K562 (cell line): Measurements from ENCODE around the gene BTF3L4. TPM values are rescaled to one million over a fixed set of nuclear protein-coding genes. Genes with fewer than 3 reads are reported as not detected.

ENCODE experiments used
- ATAC-seq: fragments of 200-7000 bp; cut with Tn5 transposase; 3 replicates; pipeline ENCODE4 v1.9.1; 2020; ENCODE audit warnings: moderate library complexity
- BruUV-seq: library from RNA; stranded (reverse); fragments of 400-500 nt; replicated peaks from 2 replicates; lab custom pipeline; 2021; lab: Mats Ljungman, UMichigan
- CTCF ChIA-PET: fragments of 300-600 bp; formaldehyde crosslinking; extraction: SDS; loops from one replicate; lab custom pipeline; 2021; ENCODE audit warnings: low intra/inter-chr PET ratio; lab: Yijun Ruan, JAX
- POLR2A ChIA-PET: fragments of 300-600, 350-650 bp; sonication (Branson Sonifier 250); formaldehyde crosslinking; extraction: SDS; loops from one replicate; lab custom pipeline; 2021; ENCODE audit warnings: antibody characterized with exemption, inconsistent platforms; lab: Yijun Ruan, JAX
- DNase-seq, 4 experiments: peaks; one replicate each; pipeline versions ENCODE4 v3.0.0 to v3.0.0-alpha.2; 2011 to 2018; ENCODE audit warnings: low spot score in 3 of 4, mixed read lengths in 3 of 4; ENCODE audit errors: extremely low read depth in 1 of 4
- FAIRE-seq: peaks from 2 replicates; lab custom pipeline; 2011; peaks lifted over from hg19 to GRCh38; lab: Jason Lieb, UNC
- H2AFZ ChIP-seq: 2 replicates; pipeline ENCODE4 v1.6.0; 2011; ENCODE audit warnings: low read depth, low read length, control low read depth, inconsistent platforms
- H3K27ac ChIP-seq: fragments of 200-600 bp; 3 replicates; pipeline ENCODE4 v1.8.0; 2011; ENCODE audit warnings: low read depth, mild to moderate bottlenecking, control low read depth, inconsistent platforms, low read length, moderate library complexity, mixed read lengths; ENCODE audit errors: extremely low read depth
- H3K27me3 ChIP-seq, 2 experiments: fragments of 300-600 bp in 1 of 2; 2 replicates in 1 of 2; 3 replicates in 1 of 2; pipeline versions ENCODE4 v1.6.0 to v1.8.0; 2011; ENCODE audit warnings: inconsistent platforms in 2 of 2, low read length in 2 of 2, mild to moderate bottlenecking in 1 of 2, mixed read lengths in 1 of 2, moderate library complexity in 1 of 2; ENCODE audit not compliant: control insufficient read depth in 2 of 2, insufficient read depth in 2 of 2
- H3K36me3 ChIP-seq: fragments of 300-600 bp; 3 replicates; pipeline ENCODE4 v1.8.0; 2011; ENCODE audit warnings: mild to moderate bottlenecking, low read length, inconsistent platforms; ENCODE audit not compliant: control insufficient read depth, insufficient read depth
- H3K4me1 ChIP-seq, 2 experiments: fragments of 200-600 bp in 1 of 2; replicated peaks in 1 of 2; 2 replicates in 1 of 2; 3 replicates in 1 of 2; pipeline versions ENCODE4 v1.5.1 to v1.8.0; 2011; ENCODE audit warnings: inconsistent platforms in 2 of 2, low read length in 2 of 2, mild to moderate bottlenecking in 1 of 2, mixed read lengths in 1 of 2, moderate library complexity in 1 of 2; ENCODE audit not compliant: control insufficient read depth in 2 of 2, insufficient read depth in 2 of 2
- H3K4me2 ChIP-seq: 2 replicates; pipeline ENCODE4 v1.6.1; 2011; ENCODE audit warnings: low read length, control low read depth, inconsistent platforms, mixed read lengths; ENCODE audit not compliant: insufficient read depth
- H3K4me3 ChIP-seq: fragments of 200-600 bp; sonication (generic), shearing (Covaris generic); 2 replicates; pipeline ENCODE4 v1.5.1; 2016; ENCODE audit warnings: control low read depth, inconsistent platforms
- H3K79me2 ChIP-seq: fragments of 200-600 bp; 3 replicates; pipeline ENCODE4 v1.8.0; 2011; ENCODE audit warnings: low read length, inconsistent platforms; ENCODE audit not compliant: control insufficient read depth, insufficient read depth
- H3K9ac ChIP-seq, 2 experiments: 2 replicates each; pipeline versions ENCODE4 v1.6.0 to v1.6.1; 2011; ENCODE audit warnings: low read depth in 2 of 2, low read length in 2 of 2, control low read depth in 1 of 2, inconsistent platforms in 1 of 2, mild to moderate bottlenecking in 1 of 2, mixed read lengths in 1 of 2; ENCODE audit not compliant: insufficient read depth in 1 of 2
- H3K9me1 ChIP-seq: one replicate; pipeline ENCODE4 v1.6.0; 2011; ENCODE audit warnings: inconsistent platforms, mild to moderate bottlenecking, low read length, moderate library complexity; ENCODE audit not compliant: control insufficient read depth, insufficient read depth
- H3K9me3 ChIP-seq: replicated peaks from 2 replicates; pipeline ENCODE4 v1.5.1; 2011; ENCODE audit warnings: low read depth, low read length, inconsistent platforms; ENCODE audit not compliant: control insufficient read depth, insufficient read depth
- H4K20me1 ChIP-seq: replicated peaks from 2 replicates; pipeline ENCODE4 v1.6.1; 2011; ENCODE audit warnings: low read length, inconsistent platforms, mixed read lengths; ENCODE audit not compliant: control insufficient read depth, insufficient read depth
- BACH1 ChIP-seq: fragments of 200-800 bp; sonication (Bioruptor generic); IDR thresholded peaks from 2 replicates; pipeline ENCODE4 v1.6.1; 2016; ENCODE audit warnings: missing genetic modification characterization, missing compliant biosample characterization
- BRCA1 ChIP-seq, 2 experiments: fragments of 450-650 bp in 1 of 2; sonication (generic) in 1 of 2; formaldehyde crosslinking in 1 of 2; IDR thresholded peaks; 2 replicates each; pipeline versions ENCODE4 v1.5.0 to v1.6.1; 2017 to 2020; ENCODE audit warnings: mild to moderate bottlenecking in 1 of 2, missing genetic modification reagents in 1 of 2
- CEBPG ChIP-seq, 3 experiments: fragments of 200-800 bp in 1 of 3; sonication (Bioruptor generic) in 1 of 3; sonication (generic) in 1 of 3; formaldehyde crosslinking in 1 of 3; IDR thresholded peaks in 2 of 3; conservative IDR thresholded peaks in 1 of 3; 2 replicates each; pipeline versions ENCODE4 v1.6.1 to v1.8.0; 2016 to 2022; ENCODE audit warnings: missing compliant biosample characterization in 2 of 3, missing genetic modification characterization in 2 of 3, mild to moderate bottlenecking in 1 of 3, missing genetic modification reagents in 1 of 3
- DACH1 ChIP-seq: fragments of 450-650 bp; IDR thresholded peaks from 2 replicates; pipeline ENCODE4 v1.6.1; 2018; ENCODE audit not compliant: partially characterized antibody
- ESRRA ChIP-seq: fragments of 450-650 bp; IDR thresholded peaks from 2 replicates; pipeline ENCODE4 v1.6.1; 2014; ENCODE audit warnings: low read depth, mild to moderate bottlenecking, moderate library complexity, borderline replicate concordance
- ESRRB ChIP-seq: fragments of 250-450 bp; sonication (Bioruptor Pico); IDR thresholded peaks from 2 replicates; pipeline ENCODE4 v1.5.0; 2020; ENCODE audit warnings: mild to moderate bottlenecking, moderate library complexity, borderline replicate concordance
- FOSL1 ChIP-seq: fragments of 200-800 bp; sonication (Bioruptor generic); conservative IDR thresholded peaks from 2 replicates; pipeline ENCODE4 v1.6.1; 2016; ENCODE audit warnings: missing genetic modification characterization, missing compliant biosample characterization
- MEIS2 ChIP-seq: fragments of 450-650 bp; IDR thresholded peaks from 2 replicates; pipeline ENCODE4 v1.6.1; 2014; ENCODE audit warnings: mild to moderate bottlenecking; ENCODE audit not compliant: partially characterized antibody
- NCOR1 ChIP-seq: fragments of 450-650 bp; IDR thresholded peaks from 2 replicates; pipeline ENCODE4 v1.6.1; 2016; ENCODE audit warnings: mild to moderate bottlenecking, moderate library complexity
- NR4A1 ChIP-seq, 2 experiments: fragments of 250-450 bp in 1 of 2; fragments of 450-650 bp in 1 of 2; sonication (Bioruptor Pico) in 1 of 2; IDR thresholded peaks; 2 replicates each; pipeline versions ENCODE4 v1.4.0 to v1.6.1; 2016 to 2020; ENCODE audit warnings: mild to moderate bottlenecking in 2 of 2, missing compliant biosample characterization in 1 of 2, missing genetic modification characterization in 1 of 2, moderate library complexity in 1 of 2
- OTX1 ChIP-seq: fragments of 450-650 bp; formaldehyde crosslinking; IDR thresholded peaks from 2 replicates; pipeline ENCODE4 v1.4.0; 2022; ENCODE audit warnings: mild to moderate bottlenecking
- PHB2 ChIP-seq: fragments of 450-650 bp; IDR thresholded peaks from 2 replicates; pipeline ENCODE4 v1.6.1; 2017; ENCODE audit warnings: low read depth
- SETDB1 ChIP-seq: IDR thresholded peaks from one replicate; pipeline ENCODE4 v1.6.1; 2012; ENCODE audit warnings: low read length, control low read depth, inconsistent platforms
- SMARCB1 ChIP-seq: IDR thresholded peaks from 2 replicates; pipeline ENCODE4 v1.6.1; 2011; ENCODE audit warnings: improper control_type of control experiment, low read depth; ENCODE audit not compliant: insufficient read length
- STAG1 ChIP-seq: sonication (generic); formaldehyde crosslinking; IDR thresholded peaks from 2 replicates; pipeline ENCODE4 v1.5.0; 2020; ENCODE audit warnings: missing genetic modification reagents, borderline replicate concordance
- TRIM28 ChIP-seq: fragments of 450-650 bp; IDR thresholded peaks from 2 replicates; pipeline ENCODE4 v1.6.1; 2017
- ZKSCAN3 ChIP-seq: fragments of 250-450 bp; sonication (Bioruptor Pico); IDR thresholded peaks from 2 replicates; pipeline ENCODE4 v1.4.0; 2020
- ZNF24 ChIP-seq: fragments of 450-650 bp; IDR thresholded peaks from 2 replicates; pipeline ENCODE4 v1.6.1; 2016
- WGBS: fragments of 100-300 bp; shearing (Covaris generic); methylation state at CpG from one replicate; pipeline ENCODE4 v1.1.6; 2016; ENCODE audit warnings: low coverage, mixed read lengths; ENCODE audit not compliant: insufficient coverage; ENCODE audit errors: missing lambda C conversion rate; 5-methylcytosine and 5-hydroxymethylcytosine counted together
- in situ Hi-C: fragments of 300-500 bp; cut with MboI; formaldehyde crosslinking; loops from 4 replicates; pipeline ENCODE4 v1.15.0; 2018; ENCODE audit warnings: inconsistent platforms, mixed read lengths
- intact Hi-C: fragments of 100-400 bp; cut with micrococcal nuclease; formaldehyde crosslinking; loops from 2 replicates; pipeline ENCODE4 v1.14.2; 2022
- polyA plus RNA-seq, 8 experiments: library from polyadenylated mRNA; depleted of rRNA in 4 of 8; stranded (reverse) in 5 of 8; unstranded in 3 of 8; fragments of >200 nt; fragmentation: Nextera tagmentation in 2 of 8; fragmentation: Illumina TruSeq in 1 of 8; extraction: Ambion mirVana in 2 of 8; extraction: Trizol in 1 of 8; gene quantifications; 2 replicates each; pipeline versions ENCODE4 v1.2.1 to v1.2.3, GENCODE V29; 2011 to 2014; ENCODE audit warnings: inconsistent platforms in 1 of 8, missing spikeins in 1 of 8
- total RNA-seq, 7 experiments: library from RNA; depleted of rRNA in 6 of 7; stranded (reverse); fragments of >200 nt in 6 of 7; fragmentation: Illumina TruSeq in 2 of 7; extraction: Trizol in 2 of 7; gene quantifications; 2 replicates each; pipeline versions ENCODE4 v1.2.1 to v1.2.3, GENCODE V29; 2011 to 2021; ENCODE audit warnings: low replicate concordance in 1 of 7
- TF ChIP-seq, protein P1 (sequence below): sonication (generic); formaldehyde crosslinking; IDR thresholded peaks from 2 replicates; pipeline ENCODE4 v1.5.0; 2020; ENCODE audit warnings: missing genetic modification reagents

BTF3L4 gene
- total and polyA plus RNA-seq, 9 of the 15 experiments (the other 6 are each of a cell fraction or from before 2014, with no cell fraction given), result 40.1 to 106 (median 88.8) TPM

DNA sequence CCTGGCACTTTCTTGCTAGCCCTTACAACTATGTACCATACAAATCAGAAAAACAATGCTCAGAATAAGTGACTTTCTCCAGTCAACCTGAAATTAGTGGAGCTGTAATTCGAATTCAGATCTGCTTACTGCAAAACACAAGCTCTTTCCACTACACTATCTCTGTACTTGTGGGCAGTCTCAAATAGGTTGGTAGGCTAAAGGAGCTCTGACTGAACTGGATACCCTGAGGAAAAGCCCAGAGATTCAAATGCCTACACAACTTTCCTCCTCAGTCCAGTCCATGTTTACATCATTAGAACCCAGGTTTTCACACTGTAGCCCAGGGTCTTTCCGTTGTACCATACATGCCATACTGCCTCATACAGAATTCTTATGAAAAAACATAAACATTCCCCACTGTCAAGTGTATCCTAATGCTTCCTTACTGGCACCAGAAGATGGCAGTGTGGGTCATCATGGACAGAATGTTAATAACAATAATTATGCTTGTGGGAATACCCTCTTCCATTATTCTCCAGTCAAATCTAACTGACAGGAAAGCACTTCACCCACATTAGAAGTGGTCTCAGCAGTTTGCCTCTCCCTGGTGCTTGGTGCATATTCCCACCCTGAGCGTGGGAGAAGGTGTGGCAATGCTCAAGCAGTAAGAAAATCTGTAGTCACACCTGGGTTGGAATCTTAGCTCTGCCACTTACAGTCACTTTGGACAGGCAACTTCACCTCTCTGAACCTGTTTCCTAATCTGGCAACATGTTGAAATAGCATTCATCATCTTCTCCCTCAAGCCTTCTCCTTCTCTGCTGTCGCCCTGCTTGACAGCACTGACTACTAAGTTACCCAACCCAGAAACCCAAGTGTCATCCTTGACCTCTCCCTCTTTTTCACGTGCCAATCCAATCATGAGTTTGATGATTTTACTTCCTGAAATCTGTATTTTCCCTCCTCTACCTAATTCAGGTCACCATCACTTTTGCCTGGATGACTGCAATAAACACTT lies 71.4 kb downstream of the BTF3L4 start (continued):
- no peak for TF ChIP-seq BACH1
- no peak for TF ChIP-seq ESRRB (CRISPR knock-in tag)
- no peak for TF ChIP-seq SMARCB1
- TF ChIP-seq, all 486 proteins: peak for 7

DNA sequence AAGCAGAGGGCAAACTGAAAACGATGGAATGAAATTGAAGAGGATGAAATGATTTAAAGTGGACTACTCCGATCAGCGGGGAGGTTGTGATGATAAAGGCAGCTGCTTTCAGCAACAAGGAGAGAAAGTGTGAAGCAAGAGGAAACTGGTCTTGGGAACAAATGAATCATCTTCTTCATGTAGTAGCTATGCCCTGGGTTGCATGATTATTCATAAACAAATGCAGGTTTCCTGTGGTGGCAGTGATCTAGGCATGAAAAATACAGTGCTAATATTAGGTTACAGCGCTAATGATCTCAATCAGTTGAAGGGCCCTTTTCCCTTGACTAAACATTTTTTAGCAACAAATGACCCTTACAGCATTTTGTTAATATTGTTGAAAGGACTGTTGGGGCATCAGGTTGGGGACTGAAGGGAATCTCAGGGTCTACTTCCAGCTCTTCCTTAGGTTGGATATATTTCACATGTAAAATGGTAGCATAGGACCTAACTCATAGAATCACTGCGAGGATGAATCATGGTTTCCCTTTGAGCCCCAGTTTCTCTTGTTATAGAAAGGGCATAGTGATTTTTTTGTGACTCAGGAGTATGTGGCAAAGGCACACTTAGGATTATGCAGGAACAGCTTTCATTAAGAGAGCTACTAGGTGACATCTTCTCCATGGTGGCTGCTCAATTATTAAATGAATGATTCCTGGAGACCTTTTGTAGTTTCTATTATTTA lies 83.9 kb downstream of the BTF3L4 start:
- CTCF ChIA-PET, result no interaction called here
- Histone ChIP-seq H3K4me2 (no peak overlapping the region), H3K4me1 (peaks cover 13 to 19% of the 10 kb centered on the region in 2 experiments), H3K9ac (no peak overlapping the region)
- 44% methylated on average over 5 of the region's 5 CpGs for WGBS
- in situ Hi-C loops, result loop anchor here (25.0 kb wide), 1 partner anchor 547 kb away; the partner anchor contains the start of gene COA7
- FAIRE-seq, result no peak
- peak; percentile 68 for TF ChIP-seq ZNF24
- TF ChIP-seq ESRRA, result no peak
- TF ChIP-seq TRIM28, result no peak
- no peak for TF ChIP-seq OTX1 (CRISPR knock-in tag)
- no peak for TF ChIP-seq BRCA1 (IDR thresholded peaks at IDR 0.05)
- TF ChIP-seq BRCA1 (CRISPR knock-in tag; IDR thresholded peaks at IDR 0.05), result no peak
- TF ChIP-seq, protein P1, sequence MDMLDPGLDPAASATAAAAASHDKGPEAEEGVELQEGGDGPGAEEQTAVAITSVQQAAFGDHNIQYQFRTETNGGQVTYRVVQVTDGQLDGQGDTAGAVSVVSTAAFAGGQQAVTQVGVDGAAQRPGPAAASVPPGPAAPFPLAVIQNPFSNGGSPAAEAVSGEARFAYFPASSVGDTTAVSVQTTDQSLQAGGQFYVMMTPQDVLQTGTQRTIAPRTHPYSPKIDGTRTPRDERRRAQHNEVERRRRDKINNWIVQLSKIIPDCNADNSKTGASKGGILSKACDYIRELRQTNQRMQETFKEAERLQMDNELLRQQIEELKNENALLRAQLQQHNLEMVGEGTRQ, result no peak
- peak; percentile 35; the same call in 1 of the 2 replicates for TF ChIP-seq FOSL1 (tag)
- TF ChIP-seq MEIS2, result no peak
- TF ChIP-seq NR4A1 (CRISPR knock-in tag; IDR thresholded peaks at IDR 0.05), result no peak
- TF ChIP-seq NR4A1 (tag; IDR thresholded peaks at IDR 0.05), result no peak
- TF ChIP-seq CEBPG (CRISPR knock-in tag; IDR thresholded peaks at IDR 0.05), result no peak
- TF ChIP-seq CEBPG (tag; conservative IDR thresholded peaks at IDR 0.05 in 1 of 2, IDR thresholded peaks at IDR 0.05 in 1 of 2), result peak in 1 of 2 experiments; percentile 27; a peak in 1 of 4 replicates
- no peak for TF ChIP-seq STAG1 (CRISPR knock-in tag)
- TF ChIP-seq NCOR1, result no peak
- no peak for TF ChIP-seq SETDB1
- TF ChIP-seq ZKSCAN3 (CRISPR knock-in tag), result no peak
- TF ChIP-seq DACH1, result peak; percentile 8
- TF ChIP-seq PHB2, result no peak
- TF ChIP-seq, all 486 proteins: peak for 4
- Histone ChIP-seq H2AFZ (0 out of 2 replicates have a peak overlapping the region, but pooled peaks have one; percentile 10), H3K9me3 (no peaks in the 10 kb centered on the region), H3K36me3 (no peaks in the 10 kb centered on the region), H3K9me1 (no peaks in the 10 kb centered on the region), H3K79me2 (peaks cover 28% of the 10 kb centered on the region), H4K20me1 (no peaks in the 10 kb centered on the region), H3K27ac (no peak overlapping the region), H3K27me3 (no peaks in the 10 kb centered on the region), H3K4me3 (no peak overlapping the region)
- no peak for DNase-seq
- ATAC-seq, result no peak
- intact Hi-C loops, result loop anchor here (5.0 kb wide), 1 partner anchor 87 kb away; no protein-coding TSS in a partner anchor
- POLR2A ChIA-PET, result interaction anchor here (0.6 to 1.6 kb wide), 3 partner anchors 20 to 226 kb away, joined by 3 to 4 read pairs (median 3); partner anchors contain the start of gene CC2D1B
- BruUV-seq, result no TSS peak
